ENCODE measurements around the gene IGFLR1.
"Not testable (repeated sequence)": the region's sequence is repeated elsewhere in the genome, so short reads cannot be mapped to it uniquely, and the experiment has no call there.

DNA sequence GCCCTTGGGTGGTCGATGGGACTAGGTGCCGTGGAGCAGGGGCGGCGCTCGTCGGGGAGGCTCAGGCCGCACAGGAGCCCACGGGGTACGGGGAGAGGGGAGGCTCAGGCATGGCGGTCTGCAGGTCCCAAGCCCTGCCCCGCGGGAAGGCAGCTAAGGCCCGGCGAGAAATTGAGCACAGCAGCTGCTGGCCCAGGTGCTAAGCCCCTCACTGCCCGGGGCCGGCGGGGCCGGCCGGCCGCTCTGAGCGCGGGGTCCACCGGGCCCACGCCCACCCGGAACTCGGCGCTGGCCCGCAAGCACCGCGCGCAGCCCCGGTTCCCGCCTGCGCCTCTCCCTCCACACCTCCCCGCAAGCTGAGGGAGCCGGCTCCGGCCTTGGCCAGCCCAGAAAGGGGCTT is 51.1 kb downstream of the IGFLR1 start:
- TF ChIP-seq, protein P1, sequence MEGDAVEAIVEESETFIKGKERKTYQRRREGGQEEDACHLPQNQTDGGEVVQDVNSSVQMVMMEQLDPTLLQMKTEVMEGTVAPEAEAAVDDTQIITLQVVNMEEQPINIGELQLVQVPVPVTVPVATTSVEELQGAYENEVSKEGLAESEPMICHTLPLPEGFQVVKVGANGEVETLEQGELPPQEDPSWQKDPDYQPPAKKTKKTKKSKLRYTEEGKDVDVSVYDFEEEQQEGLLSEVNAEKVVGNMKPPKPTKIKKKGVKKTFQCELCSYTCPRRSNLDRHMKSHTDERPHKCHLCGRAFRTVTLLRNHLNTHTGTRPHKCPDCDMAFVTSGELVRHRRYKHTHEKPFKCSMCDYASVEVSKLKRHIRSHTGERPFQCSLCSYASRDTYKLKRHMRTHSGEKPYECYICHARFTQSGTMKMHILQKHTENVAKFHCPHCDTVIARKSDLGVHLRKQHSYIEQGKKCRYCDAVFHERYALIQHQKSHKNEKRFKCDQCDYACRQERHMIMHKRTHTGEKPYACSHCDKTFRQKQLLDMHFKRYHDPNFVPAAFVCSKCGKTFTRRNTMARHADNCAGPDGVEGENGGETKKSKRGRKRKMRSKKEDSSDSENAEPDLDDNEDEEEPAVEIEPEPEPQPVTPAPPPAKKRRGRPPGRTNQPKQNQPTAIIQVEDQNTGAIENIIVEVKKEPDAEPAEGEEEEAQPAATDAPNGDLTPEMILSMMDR (IDR thresholded peaks at IDR 0.05; ENCODE audit: insufficient read depth, low read depth, low read length): not testable (repeated sequence)
- not testable (repeated sequence) for TF ChIP-seq EZH2 (IDR thresholded peaks at IDR 0.05; ENCODE audit: insufficient read depth, low read length)

Data from astrocyte (in vitro differentiated cells and primary cell).